ENCODE results near the gene ATP9A.
"Not testable (repeated sequence)": the region's sequence is repeated elsewhere in the genome, so short reads cannot be mapped to it uniquely, and the experiment has no call there.

ATP9A gene

GRCh38 chr20:51797357-51798025, 29.3 kb upstream of the ATP9A start:
- no peak for DNase-seq (ENCODE audit: low read depth in 1 of 2, low spot score in 1 of 2)

DNA sequence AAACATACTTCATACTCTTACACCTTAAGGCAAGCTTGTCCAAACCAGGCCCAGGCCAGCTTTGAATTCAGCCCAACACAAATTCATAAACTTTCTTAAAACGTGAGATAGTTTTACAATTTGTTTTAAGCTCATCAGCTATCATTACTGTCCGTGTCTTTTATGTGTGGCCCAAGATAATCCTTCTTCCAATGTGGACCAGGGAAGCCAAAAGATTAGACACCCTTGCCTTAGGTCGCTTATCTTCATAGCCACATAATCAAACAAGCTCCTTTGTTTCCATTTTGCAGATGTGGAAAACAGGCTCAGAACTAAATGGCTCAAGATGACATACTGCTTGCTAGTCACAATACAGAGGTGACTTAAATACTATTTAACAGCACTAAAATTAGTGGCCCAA, 28.1 kb upstream of the ATP9A start:
- DNase-seq (ENCODE audit: low read depth in 1 of 2, low spot score in 1 of 2): no peak

GRCh38 chr20:51792960-51793359, 24.8 kb upstream of the ATP9A start:
- no peak for DNase-seq (ENCODE audit: low read depth in 1 of 2, low spot score in 1 of 2)

- no peak for DNase-seq (ENCODE audit: low read depth in 1 of 2, low spot score in 1 of 2)
Observed at GRCh38 chr20:51791626-51792025, 23.4 kb upstream of the ATP9A start.

DNA sequence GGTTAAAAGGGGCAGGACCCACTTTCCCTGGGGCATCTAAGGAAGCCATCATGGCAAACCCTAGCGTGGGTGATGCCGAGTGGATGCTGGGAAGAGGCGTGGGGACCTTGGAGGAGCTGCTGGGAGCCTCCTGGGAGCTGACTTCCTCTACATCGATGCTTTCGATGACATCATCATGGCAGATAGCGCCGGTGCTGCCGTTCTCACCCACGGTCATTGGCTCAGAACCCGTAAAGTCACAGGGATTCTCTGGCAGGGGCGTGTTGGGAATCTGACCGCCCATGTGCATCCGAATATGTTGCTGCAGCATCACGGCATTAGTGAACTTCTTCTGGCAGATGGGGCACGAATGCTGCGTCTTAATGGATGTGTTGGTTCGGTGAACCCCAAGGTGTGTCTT, 22.1 kb upstream of the ATP9A start:
- DNase-seq (ENCODE audit: low read depth in 1 of 2, low spot score in 1 of 2): no peak

- DNase-seq (ENCODE audit: low read depth in 1 of 2, low spot score in 1 of 2): no peak
Observed at GRCh38 chr20:51789434-51789833, 21.2 kb upstream of the ATP9A start.

DNA sequence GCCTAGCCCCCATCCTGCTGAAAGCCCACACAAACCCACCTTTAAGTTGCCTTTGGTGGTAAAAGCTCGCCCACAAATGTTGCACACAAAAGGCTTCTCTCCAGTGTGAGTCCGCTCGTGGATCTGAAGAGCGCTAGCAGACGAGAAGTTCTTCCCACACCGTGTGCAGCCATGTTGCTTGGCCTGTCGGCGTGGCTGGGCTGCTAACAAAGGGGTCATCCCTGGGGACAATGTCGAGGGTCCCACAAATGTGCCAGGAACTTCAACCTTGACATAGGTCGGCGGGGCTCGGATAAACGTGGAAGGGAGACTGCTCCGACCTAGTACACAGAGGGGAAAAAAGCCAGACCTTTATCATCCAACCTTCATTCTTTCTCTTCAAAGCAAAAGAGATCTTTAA, 20.6 kb upstream of the ATP9A start:
- DNase-seq (ENCODE audit: low read depth in 1 of 2, low spot score in 1 of 2): no peak

DNA sequence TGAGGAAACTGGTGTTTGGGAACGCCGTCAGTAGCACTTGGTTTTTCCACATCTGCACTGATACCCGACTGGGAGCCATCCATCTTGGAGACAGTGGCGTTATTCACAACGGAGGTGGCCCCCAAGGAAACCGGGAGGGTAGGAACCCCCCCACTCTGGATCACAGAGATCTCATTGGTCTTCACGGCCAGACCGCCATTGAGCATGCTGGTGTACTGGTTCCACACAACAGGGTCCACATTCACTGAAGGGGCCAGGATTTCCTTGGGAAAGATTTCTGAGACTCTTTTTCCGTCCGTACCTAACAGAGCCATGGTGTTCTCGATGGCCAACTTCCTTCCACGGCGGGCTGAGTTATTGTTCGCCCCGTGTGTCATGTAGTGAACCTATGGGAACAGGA, 16.1 kb upstream of the ATP9A start:
- DNase-seq (ENCODE audit: low read depth in 1 of 2, low spot score in 1 of 2): no peak

GRCh38 chr20:51778229-51778759, 10.1 kb upstream of the ATP9A start:
- not testable (repeated sequence) for DNase-seq (ENCODE audit: low read depth in 1 of 2, low spot score in 1 of 2)

- no peak for DNase-seq (ENCODE audit: low read depth in 1 of 2, low spot score in 1 of 2)
Observed at GRCh38 chr20:51775241-51775640, 7.1 kb upstream of the ATP9A start.

GRCh38 chr20:51772236-51772635, 4.0 kb upstream of the ATP9A start:
- no peak for DNase-seq (ENCODE audit: low read depth in 1 of 2, low spot score in 1 of 2)

GRCh38 chr20:51769976-51770615, 1.9 kb upstream of the ATP9A start:
- DNase-seq (ENCODE audit: low read depth in 1 of 2, low spot score in 1 of 2): no peak

GRCh38 chr20:51768759-51769517, 748 bp upstream of the ATP9A start:
- DNase-seq (ENCODE audit: low read depth in 1 of 2, low spot score in 1 of 2): no peak

DNA sequence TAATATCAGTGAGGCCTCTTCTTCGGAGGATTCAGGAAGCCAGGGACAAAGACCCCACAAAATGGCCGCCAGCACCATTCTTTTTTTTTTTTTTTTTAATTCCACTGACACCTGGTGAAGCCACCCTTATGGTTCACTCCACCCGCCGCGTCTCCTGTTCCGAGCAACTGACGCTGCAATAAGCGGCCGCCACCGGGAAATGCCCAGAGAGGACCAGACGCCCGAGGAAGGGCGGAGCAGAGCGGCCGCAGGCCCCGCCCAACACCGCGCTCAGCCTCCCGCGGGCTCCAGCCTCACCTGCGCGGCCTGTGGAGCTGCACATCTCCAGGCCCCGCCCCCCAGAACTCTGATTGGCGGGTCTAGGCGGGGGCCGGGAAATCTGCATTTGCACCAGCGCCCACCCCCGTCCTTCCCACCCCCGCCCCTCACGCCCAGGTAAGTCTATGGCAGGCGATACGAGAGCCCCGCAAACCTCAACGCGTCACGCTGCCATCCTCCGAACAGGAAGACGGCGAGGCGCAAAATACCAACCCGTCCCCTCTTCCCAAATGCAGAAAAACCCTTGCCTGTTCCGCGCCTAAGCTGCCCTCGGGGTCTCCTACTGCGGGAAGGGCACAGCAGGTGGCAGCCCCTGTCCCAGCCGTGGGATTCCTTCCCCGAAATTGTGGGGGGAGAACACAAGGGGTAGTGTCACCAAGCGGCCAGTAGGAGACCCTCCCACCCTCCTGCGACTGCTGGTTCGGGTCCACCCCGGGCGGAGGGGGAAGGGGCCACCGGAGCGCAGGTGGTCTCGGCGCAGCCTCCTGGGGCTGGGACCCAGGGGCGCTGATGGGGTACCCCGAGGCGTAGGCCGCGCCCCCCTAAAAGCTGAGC, 960 bp downstream of the ATP9A start:
- no peak for DNase-seq (ENCODE audit: low read depth in 1 of 2, low spot score in 1 of 2)

DNA sequence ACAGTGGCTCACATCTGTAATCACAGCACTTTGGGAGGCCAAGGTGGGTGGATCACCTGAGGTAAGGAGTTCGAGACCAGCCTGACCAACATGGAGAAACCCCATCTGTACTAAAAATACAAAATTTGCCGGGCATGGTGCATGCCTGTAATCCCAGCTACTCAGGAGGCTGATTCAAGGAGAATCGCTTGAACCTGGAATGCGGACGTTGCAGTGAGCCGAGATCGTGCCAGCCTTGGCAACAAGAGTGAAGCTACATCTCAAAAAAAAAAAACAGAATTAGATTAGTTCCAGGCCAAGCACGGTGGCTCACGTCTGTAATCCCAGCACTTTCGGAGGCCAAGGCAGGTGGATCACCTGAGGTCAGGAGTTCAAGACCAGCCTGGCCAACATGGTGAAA, 2.8 kb downstream of the ATP9A start:
- DNase-seq (ENCODE audit: low read depth in 1 of 2, low spot score in 1 of 2): not testable (repeated sequence)

DNA sequence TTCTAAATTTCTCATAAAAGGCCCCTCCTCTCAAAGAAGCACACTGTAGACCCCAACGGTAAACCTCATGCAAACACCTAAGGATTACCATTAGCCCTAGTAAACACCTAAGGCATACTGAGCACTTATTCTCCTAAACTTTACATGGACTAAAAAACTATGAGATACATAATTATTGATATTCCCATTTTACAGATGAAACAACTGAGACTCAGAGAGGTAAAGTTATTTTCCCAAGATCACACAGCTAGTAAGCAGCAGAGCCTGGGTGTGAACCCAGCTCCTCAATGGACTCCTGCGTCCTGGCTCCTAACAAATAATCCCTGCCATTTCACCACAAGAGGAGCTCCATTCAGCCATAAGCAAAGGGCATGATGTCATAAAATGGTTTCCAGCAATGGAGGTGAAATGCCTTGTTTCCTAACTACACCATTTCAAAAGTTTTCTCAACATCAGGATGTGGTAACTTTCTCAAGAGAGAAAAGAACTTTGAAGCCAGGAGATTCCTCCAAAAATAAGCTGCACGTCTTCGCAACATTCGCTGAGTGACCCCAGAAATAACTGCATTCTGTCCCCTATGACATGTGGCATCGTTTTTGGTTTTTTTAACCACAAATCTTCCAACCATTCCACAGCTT, 4.1 kb downstream of the ATP9A start:
- DNase-seq (ENCODE audit: low read depth in 1 of 2, low spot score in 1 of 2): no peak

GRCh38 chr20:51760905-51761546, 7.2 kb downstream of the ATP9A start:
- no peak for DNase-seq (ENCODE audit: low read depth in 1 of 2, low spot score in 1 of 2)

DNA sequence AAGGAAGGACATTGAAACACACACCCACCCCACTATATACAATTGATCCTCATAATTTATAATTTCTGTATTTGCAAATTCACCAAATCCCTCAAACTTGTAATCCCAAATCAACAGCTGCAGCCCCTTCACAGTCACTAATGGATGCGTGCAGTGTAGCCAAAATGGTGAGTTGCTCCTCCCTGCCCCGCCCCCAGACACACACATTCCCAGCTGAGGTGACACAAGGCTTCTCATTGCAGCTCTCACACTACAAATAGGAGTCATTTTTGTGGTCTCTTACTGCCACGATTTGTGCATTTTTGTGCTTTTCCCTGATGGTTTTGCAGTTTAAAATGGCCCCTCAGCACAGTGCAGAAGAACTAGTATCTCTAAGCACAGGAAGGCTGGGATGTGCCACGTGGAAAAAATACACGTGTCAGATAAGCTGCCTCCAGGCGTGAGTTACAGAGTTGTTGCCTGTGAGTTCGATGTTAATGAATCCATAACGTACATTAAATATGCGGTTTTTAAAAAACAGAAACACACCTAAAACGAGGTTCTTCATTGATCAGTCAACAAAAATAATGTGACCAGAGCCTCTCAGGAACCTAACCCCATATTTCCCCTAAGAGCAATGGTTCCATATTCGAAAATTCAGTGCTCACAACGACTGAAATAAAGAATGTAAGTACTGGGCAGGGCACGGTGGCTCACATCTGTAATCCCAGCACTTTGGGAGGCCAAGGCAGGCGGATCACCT, 8.2 kb downstream of the ATP9A start:
- no peak for DNase-seq (ENCODE audit: low read depth in 1 of 2, low spot score in 1 of 2)

DNA sequence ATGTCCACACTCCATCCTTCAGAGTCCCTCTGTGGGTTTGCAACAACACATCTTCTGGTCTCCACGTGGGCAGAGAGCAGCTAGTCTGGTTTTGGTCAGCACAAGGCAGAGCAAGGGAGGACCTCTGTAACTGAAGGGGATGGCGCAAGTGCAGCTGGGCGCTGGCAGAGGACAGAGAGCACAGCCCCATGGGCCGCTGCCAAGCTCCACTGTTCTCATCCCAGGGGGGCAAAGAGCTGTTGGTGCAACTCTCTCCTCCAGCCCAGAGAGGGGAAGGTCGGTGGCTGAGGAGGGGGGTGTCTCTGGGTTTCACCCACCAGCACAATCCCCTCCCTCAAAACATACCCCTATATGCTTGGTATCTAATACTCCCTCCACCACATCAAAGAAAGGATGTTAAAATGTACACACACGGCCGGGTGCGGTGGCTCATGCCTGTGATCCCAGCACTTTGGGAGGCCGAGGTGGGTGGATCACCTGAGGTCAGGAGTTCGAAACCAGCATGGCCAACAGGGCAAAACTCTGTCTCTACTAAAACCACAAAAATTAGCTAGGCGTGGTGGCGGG, 9.1 kb downstream of the ATP9A start:
- no peak for DNase-seq (ENCODE audit: low read depth in 1 of 2, low spot score in 1 of 2)
